Measurements from ENCODE around the gene RSRC1.
"Not testable (repeated sequence)": the region's sequence is repeated elsewhere in the genome, so short reads cannot be mapped to it uniquely, and the experiment has no call there.

Gene RSRC1

DNA sequence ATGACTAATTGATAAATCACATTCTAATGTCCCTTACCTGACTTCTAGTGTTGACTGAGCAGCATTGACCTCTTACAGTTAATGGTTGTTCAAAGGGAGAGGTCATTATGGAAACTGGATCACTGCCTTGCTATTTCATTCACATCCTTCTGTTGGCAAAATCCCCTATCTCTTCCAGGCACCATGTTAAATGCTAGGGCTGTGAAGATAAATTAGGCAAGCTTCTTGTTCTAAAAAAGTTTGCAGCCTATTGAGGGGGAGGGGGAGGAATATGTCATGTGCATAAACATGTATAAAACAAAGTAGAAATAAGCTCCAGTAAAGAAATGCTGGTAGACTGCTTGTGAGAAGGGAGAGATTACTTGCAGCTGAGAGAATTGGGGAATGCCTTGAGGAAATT, 376.3 kb downstream of the RSRC1 start:
- no peaks in the 10 kb centered on the region for H3K4me1 ChIP-seq (ENCODE audit: control insufficient read depth in 1 of 2, insufficient read depth in 2 of 2, low read length in 2 of 2)
- no peak overlapping the region for H3K27ac ChIP-seq (ENCODE audit: low read length)
- no peaks in the 10 kb centered on the region for H3K27me3 ChIP-seq (ENCODE audit: low read depth, low read length)
- no peaks in the 10 kb centered on the region for H3K9me3 ChIP-seq (ENCODE audit: control insufficient read depth in 1 of 2, low read length in 2 of 2)
- no peaks in the 10 kb centered on the region for H3K36me3 ChIP-seq (ENCODE audit: control insufficient read depth in 1 of 2, insufficient read depth in 2 of 2, low read length in 2 of 2)
- H3K4me3 ChIP-seq (ENCODE audit: low read depth in 1 of 2, low read length in 2 of 2) = no peak overlapping the region

DNA sequence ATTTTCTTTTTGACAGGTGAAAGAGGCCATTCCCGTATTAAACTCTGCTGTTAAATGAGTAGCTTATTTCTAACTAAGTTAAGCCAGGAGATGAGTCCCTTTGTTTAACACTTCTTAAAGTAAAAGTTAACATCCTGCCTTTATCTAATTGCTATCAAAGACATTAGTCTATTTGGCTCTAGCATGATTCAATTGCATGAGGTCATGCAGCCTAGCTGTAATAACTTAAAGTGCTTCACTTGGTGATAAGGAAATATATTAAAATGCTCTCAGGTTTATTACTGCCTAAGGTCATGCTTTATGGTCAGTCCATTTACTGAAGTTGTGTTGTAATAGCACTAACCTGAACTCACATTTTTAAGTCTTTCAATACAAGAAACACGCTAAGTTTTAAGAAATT, 378.8 kb downstream of the RSRC1 start:
- Histone ChIP-seq H3K36me3 (ENCODE audit: control insufficient read depth in 1 of 2, insufficient read depth in 2 of 2, low read length in 2 of 2) (no peaks in the 10 kb centered on the region), H3K27me3 (ENCODE audit: low read depth, low read length) (no peaks in the 10 kb centered on the region), H3K4me3 (ENCODE audit: low read depth in 1 of 2, low read length in 2 of 2) (no peak overlapping the region), H3K9me3 (ENCODE audit: control insufficient read depth in 1 of 2, low read length in 2 of 2) (no peaks in the 10 kb centered on the region), H3K27ac (ENCODE audit: low read length) (no peak overlapping the region), H3K4me1 (ENCODE audit: control insufficient read depth in 1 of 2, insufficient read depth in 2 of 2, low read length in 2 of 2) (no peaks in the 10 kb centered on the region)

DNA sequence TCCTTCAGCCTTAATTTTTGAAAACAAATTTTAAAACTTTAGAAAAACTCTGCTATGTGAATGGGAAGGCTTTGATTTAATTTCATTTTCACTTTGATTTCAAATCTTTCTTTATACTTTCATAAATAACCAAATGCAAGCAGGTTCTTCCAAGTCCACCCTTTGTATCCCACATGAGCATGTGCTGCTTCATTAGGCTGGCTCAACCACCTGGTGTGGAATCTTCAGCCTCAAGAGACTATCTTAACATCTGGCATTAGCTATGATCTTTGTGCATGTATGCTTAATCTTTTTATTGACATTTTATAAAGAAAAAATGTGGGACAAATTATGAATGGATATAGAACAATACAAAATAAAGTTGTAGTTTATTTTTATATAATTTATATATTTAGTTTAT, 379.3 kb downstream of the RSRC1 start:
- no peaks in the 10 kb centered on the region for H3K27me3 ChIP-seq (ENCODE audit: low read depth, low read length)
- H3K36me3 ChIP-seq (ENCODE audit: control insufficient read depth in 1 of 2, insufficient read depth in 2 of 2, low read length in 2 of 2) = no peaks in the 10 kb centered on the region
- no peaks in the 10 kb centered on the region for H3K4me1 ChIP-seq (ENCODE audit: control insufficient read depth in 1 of 2, insufficient read depth in 2 of 2, low read length in 2 of 2)
- no peak overlapping the region for H3K4me3 ChIP-seq (ENCODE audit: low read depth in 1 of 2, low read length in 2 of 2)
- no peaks in the 10 kb centered on the region for H3K9me3 ChIP-seq (ENCODE audit: control insufficient read depth in 1 of 2, low read length in 2 of 2)
- no peak overlapping the region for H3K27ac ChIP-seq (ENCODE audit: low read length)

DNA sequence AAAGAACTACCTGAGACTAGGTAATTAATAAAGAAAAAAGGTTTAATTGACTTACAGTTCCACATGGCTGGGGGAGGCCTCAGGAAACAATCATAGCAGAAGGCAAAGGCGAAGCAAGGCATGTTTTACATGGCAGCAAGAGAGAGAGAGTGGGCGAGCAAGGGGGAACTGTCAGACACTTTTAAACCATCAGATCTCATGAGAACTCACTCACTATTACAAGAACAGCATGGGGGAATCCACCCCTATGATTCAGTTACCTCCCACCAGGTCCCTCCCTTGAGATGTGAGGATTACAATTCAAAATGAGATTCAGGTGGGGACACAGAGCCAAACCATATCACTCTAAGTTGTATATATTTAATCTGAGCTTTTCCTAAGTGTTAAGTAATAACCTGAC, 382.1 kb downstream of the RSRC1 start:
- no peaks in the 10 kb centered on the region for H3K9me3 ChIP-seq (ENCODE audit: control insufficient read depth in 1 of 2, low read length in 2 of 2)

DNA sequence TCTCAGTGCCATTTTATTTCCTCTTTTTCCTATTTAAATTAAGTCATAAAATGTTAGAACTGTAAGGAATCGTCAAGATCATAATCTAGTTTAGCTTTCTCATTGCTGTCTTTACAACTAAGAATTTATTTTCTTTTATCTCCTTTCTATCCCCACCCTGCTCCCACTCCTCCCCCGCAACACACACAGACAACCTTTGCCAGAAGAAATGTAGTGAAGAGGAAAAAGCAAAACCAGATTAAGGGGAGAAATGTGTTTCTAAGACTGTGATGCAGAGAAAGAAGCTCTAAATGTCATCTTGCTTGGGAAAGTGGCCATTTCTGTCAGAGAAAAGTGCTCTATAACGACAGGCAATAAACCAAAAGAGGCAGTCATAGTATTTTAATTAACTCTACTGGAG, 382.8 kb downstream of the RSRC1 start:
- H3K27me3 ChIP-seq (ENCODE audit: low read depth, low read length) = no peaks in the 10 kb centered on the region
- H3K9me3 ChIP-seq (ENCODE audit: control insufficient read depth in 1 of 2, low read length in 2 of 2) = no peaks in the 10 kb centered on the region
- no peaks in the 10 kb centered on the region for H3K4me1 ChIP-seq (ENCODE audit: control insufficient read depth in 1 of 2, insufficient read depth in 2 of 2, low read length in 2 of 2)
- no peak overlapping the region for H3K27ac ChIP-seq (ENCODE audit: low read length)
- no peak overlapping the region for H3K4me3 ChIP-seq (ENCODE audit: low read depth in 1 of 2, low read length in 2 of 2)
- no peaks in the 10 kb centered on the region for H3K36me3 ChIP-seq (ENCODE audit: control insufficient read depth in 1 of 2, insufficient read depth in 2 of 2, low read length in 2 of 2)

More for the DNA sequence above, 382.1 kb downstream of the RSRC1 start:
- Histone ChIP-seq H3K4me3 (ENCODE audit: low read depth in 1 of 2, low read length in 2 of 2) (no peak overlapping the region), H3K36me3 (ENCODE audit: control insufficient read depth in 1 of 2, insufficient read depth in 2 of 2, low read length in 2 of 2) (no peaks in the 10 kb centered on the region), H3K27me3 (ENCODE audit: low read depth, low read length) (no peaks in the 10 kb centered on the region), H3K27ac (ENCODE audit: low read length) (no peak overlapping the region), H3K4me1 (ENCODE audit: control insufficient read depth in 1 of 2, insufficient read depth in 2 of 2, low read length in 2 of 2) (no peaks in the 10 kb centered on the region)

DNA sequence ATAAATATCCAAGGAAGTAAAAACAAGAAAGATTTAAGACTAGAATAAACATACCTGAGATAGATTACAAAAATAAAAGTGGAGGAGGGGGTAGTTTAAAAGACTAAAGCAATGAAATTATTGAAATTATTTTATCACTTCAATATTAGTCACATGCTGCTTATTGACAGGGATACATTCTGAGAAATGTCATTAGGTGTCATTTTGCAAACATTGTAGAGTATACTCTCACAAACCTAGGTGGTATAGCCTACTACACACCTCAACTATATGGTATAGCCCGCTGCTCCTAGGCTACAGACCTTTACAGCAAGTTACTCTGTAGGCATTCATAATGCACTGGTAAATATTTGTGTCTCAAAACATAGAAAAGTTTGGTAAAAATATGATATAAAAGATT, 384.0 kb downstream of the RSRC1 start:
- no peaks in the 10 kb centered on the region for H3K27me3 ChIP-seq (ENCODE audit: low read depth, low read length)

DNA sequence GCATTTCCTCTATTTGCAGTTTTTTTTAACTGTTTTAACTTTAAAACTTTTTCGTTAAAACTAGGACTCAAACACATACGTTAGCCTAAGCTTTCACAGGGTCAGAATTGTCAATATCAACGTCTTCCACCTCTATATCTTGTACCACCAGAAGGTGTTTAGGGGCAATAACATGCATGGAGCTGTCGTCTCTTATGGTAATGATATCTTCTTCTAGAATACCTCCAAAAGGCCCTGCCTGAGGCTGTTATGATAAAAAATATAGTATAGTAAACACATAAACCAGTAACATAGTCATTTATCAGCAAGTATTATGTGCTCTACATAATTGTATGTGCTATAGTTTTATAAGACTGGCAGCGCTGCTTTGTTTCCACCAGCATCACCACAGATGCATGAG, 384.8 kb downstream of the RSRC1 start:
- no peaks in the 10 kb centered on the region for H3K27me3 ChIP-seq (ENCODE audit: low read depth, low read length)
- H3K27ac ChIP-seq (ENCODE audit: low read length) = no peak overlapping the region
- no peak overlapping the region for H3K4me3 ChIP-seq (ENCODE audit: low read depth in 1 of 2, low read length in 2 of 2)
- H3K36me3 ChIP-seq (ENCODE audit: control insufficient read depth in 1 of 2, insufficient read depth in 2 of 2, low read length in 2 of 2) = no peaks in the 10 kb centered on the region
- peaks cover 0 to 2% of the 10 kb centered on the region in 2 donors for H3K9me3 ChIP-seq (ENCODE audit: control insufficient read depth in 1 of 2, low read length in 2 of 2)
- no peaks in the 10 kb centered on the region for H3K4me1 ChIP-seq (ENCODE audit: control insufficient read depth in 1 of 2, insufficient read depth in 2 of 2, low read length in 2 of 2)

More for the DNA sequence above, 384.0 kb downstream of the RSRC1 start:
- Histone ChIP-seq H3K4me1 (ENCODE audit: control insufficient read depth in 1 of 2, insufficient read depth in 2 of 2, low read length in 2 of 2) (no peaks in the 10 kb centered on the region), H3K4me3 (ENCODE audit: low read depth in 1 of 2, low read length in 2 of 2) (no peak overlapping the region), H3K27ac (ENCODE audit: low read length) (no peak overlapping the region), H3K36me3 (ENCODE audit: control insufficient read depth in 1 of 2, insufficient read depth in 2 of 2, low read length in 2 of 2) (no peaks in the 10 kb centered on the region), H3K9me3 (ENCODE audit: control insufficient read depth in 1 of 2, low read length in 2 of 2) (peaks cover 0 to 1% of the 10 kb centered on the region in 2 donors)

DNA sequence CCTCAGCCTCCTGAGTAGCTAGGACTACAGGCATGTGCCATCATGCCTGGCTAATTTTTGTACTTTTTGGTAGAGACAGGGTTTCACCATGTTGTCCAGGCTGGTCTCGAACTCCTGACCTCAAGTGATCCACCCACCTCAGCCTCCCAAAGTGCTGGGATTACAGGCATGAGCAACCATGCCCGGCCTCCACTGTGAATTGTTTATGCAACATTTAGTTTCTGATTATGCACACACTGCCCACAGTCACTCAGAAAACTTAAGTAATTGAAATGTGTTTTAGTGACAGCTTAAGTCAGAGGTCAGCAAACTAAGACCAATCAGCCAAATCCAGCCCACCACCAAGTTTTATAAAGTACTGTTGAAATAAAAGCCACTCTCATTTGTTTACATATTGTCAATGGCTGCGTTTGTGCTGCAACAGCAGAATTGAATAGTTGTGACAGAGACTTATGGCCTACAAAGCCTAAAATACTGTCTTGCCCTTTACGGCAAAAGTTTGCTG, 385.6 kb downstream of the RSRC1 start:
- H3K9me3 ChIP-seq (ENCODE audit: control insufficient read depth in 1 of 2, low read length in 2 of 2); H3K36me3 ChIP-seq (ENCODE audit: control insufficient read depth in 1 of 2, insufficient read depth in 2 of 2, low read length in 2 of 2); H3K4me3 ChIP-seq (ENCODE audit: low read depth in 1 of 2, low read length in 2 of 2); H3K27me3 ChIP-seq (ENCODE audit: low read depth, low read length); H3K27ac ChIP-seq (ENCODE audit: low read length); H3K4me1 ChIP-seq (ENCODE audit: control insufficient read depth in 1 of 2, insufficient read depth in 2 of 2, low read length in 2 of 2): not testable (repeated sequence)

DNA sequence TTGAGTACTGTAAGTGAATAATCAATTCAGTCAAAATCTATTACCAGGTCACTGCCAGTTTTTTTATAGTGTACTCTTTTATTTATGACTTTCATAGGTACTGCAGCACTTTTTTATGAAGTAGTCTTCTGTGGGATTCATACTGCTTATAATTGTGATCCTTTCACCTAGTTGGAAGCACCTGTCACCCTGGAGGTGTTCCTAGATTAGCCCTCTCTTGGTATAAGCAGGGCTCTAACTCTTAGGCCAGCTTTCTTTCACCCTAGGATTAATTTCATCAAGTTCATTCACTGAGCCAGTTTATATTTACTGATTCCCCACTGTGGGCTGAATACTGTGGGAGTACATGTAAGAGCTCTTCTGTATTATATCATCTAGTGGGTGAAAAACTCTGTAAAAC, 395.2 kb downstream of the RSRC1 start:
- Histone ChIP-seq H3K27ac (ENCODE audit: low read length) (no peak overlapping the region), H3K36me3 (ENCODE audit: control insufficient read depth in 1 of 2, insufficient read depth in 2 of 2, low read length in 2 of 2) (no peaks in the 10 kb centered on the region), H3K4me3 (ENCODE audit: low read depth in 1 of 2, low read length in 2 of 2) (no peak overlapping the region), H3K27me3 (ENCODE audit: low read depth, low read length) (no peaks in the 10 kb centered on the region), H3K4me1 (ENCODE audit: control insufficient read depth in 1 of 2, insufficient read depth in 2 of 2, low read length in 2 of 2) (no peaks in the 10 kb centered on the region), H3K9me3 (ENCODE audit: control insufficient read depth in 1 of 2, low read length in 2 of 2) (peaks cover 0 to 3% of the 10 kb centered on the region in 2 donors)

DNA sequence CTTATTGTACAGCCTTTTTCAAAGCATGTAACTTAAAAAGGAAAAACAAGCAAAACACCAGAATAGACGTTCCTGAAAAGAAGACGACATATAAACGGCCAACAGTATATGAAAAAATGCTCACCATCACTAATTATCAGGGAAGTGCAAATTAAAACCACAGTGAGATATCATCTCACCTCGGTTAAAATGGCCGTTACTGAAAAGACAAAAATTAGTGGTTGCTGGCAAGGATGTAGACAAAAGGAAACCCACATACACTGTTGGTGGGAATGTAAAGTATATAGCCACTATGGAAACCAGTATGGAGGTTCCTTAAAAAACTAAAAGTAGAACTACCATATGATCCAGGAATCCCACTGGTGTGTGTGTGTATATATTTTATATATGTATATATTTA, 396.6 kb downstream of the RSRC1 start:
- Histone ChIP-seq H3K4me3 (ENCODE audit: low read depth in 1 of 2, low read length in 2 of 2) (no peak overlapping the region), H3K9me3 (ENCODE audit: control insufficient read depth in 1 of 2, low read length in 2 of 2) (no peaks in the 10 kb centered on the region), H3K36me3 (ENCODE audit: control insufficient read depth in 1 of 2, insufficient read depth in 2 of 2, low read length in 2 of 2) (no peaks in the 10 kb centered on the region), H3K27me3 (ENCODE audit: low read depth, low read length) (no peaks in the 10 kb centered on the region), H3K4me1 (ENCODE audit: control insufficient read depth in 1 of 2, insufficient read depth in 2 of 2, low read length in 2 of 2) (no peaks in the 10 kb centered on the region), H3K27ac (ENCODE audit: low read length) (no peak overlapping the region)

DNA sequence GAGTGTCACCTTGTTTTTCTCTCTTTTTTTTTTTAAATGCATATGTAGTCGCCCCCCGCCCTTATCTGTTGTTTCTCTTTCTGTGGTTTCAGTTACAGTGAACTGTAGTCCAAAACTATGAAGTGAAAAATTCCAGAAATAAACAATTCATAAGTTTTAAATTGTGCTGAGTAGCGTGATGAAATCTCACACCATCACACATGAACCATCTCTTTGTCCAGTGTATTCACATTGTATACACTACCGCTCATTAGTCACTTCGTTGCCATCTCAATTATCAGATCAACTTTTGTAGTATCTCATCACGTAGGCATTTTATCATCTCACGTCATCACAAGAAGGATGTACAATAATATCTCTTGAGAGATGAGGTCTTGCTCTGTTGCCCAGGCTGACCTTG, 398.6 kb downstream of the RSRC1 start:
- Histone ChIP-seq H3K36me3 (ENCODE audit: control insufficient read depth in 1 of 2, insufficient read depth in 2 of 2, low read length in 2 of 2) (no peaks in the 10 kb centered on the region), H3K4me3 (ENCODE audit: low read depth in 1 of 2, low read length in 2 of 2) (no peak overlapping the region), H3K27me3 (ENCODE audit: low read depth, low read length) (no peaks in the 10 kb centered on the region), H3K27ac (ENCODE audit: low read length) (no peak overlapping the region), H3K9me3 (ENCODE audit: control insufficient read depth in 1 of 2, low read length in 2 of 2) (peaks cover 0 to 1% of the 10 kb centered on the region in 2 donors), H3K4me1 (ENCODE audit: control insufficient read depth in 1 of 2, insufficient read depth in 2 of 2, low read length in 2 of 2) (no peaks in the 10 kb centered on the region)

DNA sequence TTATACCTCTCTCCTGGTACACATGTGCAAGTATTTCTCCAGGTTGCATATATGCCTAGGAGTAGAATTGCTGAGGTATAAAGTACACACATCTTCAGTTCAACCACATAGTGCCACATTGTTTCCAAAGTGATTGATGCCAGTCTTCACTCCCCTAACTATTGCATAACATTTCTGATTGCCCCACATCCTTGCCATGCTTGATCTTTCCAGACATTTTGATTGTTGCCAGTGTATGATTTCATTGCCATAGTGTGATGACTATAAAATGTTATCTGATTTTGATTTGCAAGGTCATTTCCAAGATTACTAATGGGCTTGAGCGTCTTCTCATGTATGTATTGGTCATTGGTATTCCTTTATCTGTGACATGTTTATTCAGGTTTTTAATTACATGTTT, 400.0 kb downstream of the RSRC1 start:
- Histone ChIP-seq H3K36me3 (ENCODE audit: control insufficient read depth in 1 of 2, insufficient read depth in 2 of 2, low read length in 2 of 2) (no peaks in the 10 kb centered on the region), H3K4me3 (ENCODE audit: low read depth in 1 of 2, low read length in 2 of 2) (no peak overlapping the region), H3K27ac (ENCODE audit: low read length) (no peak overlapping the region), H3K9me3 (ENCODE audit: control insufficient read depth in 1 of 2, low read length in 2 of 2) (peaks cover 0 to 2% of the 10 kb centered on the region in 2 donors), H3K4me1 (ENCODE audit: control insufficient read depth in 1 of 2, insufficient read depth in 2 of 2, low read length in 2 of 2) (no peaks in the 10 kb centered on the region), H3K27me3 (ENCODE audit: low read depth, low read length) (no peaks in the 10 kb centered on the region)
